Cardiac septum (tissue), 1 donor: ENCODE results near the gene THBS4. TPM values are rescaled to one million over a fixed set of nuclear protein-coding genes. Genes with fewer than 3 reads are reported as not detected.
A peak's percentile ranks its signal among the peaks of the same experiment; 100 is the strongest.
"Not testable (repeated sequence)": the region's sequence is repeated elsewhere in the genome, so short reads cannot be mapped to it uniquely, and the experiment has no call there.

ENCODE experiments used
- DNase-seq: peaks from one replicate; pipeline ENCODE4 v3.0.0-alpha.2; 2020; ENCODE audit warnings: low spot score
- intact Hi-C: fragments of 100-400 bp; cut with DNase I; formaldehyde crosslinking; loops from one replicate; pipeline ENCODE4 v1.14.0; 2022
- total RNA-seq: library from RNA; stranded (reverse); fragmentation: NEBNext Ultra II Directional; extraction: Animal tissue kit (Norgen Biotek cat#: 25700); gene quantifications from one replicate; pipeline ENCODE4 v1.2.1, GENCODE V29; 2021
- donor health status: DM: no; HTN: no; CAD: no.

Gene THBS4
- total RNA-seq, 1 donor from 2014 or later: 464 TPM

- DNase-seq: peak; percentile 56
- intact Hi-C loops: no loop called here
Observed at GRCh38 chr5:80103371-80103770, 68.2 kb downstream of the THBS4 start.

GRCh38 chr5:80105698-80106439 lies 70.7 kb downstream of the THBS4 start:
- intact Hi-C loops: loop anchor here (5.0 kb wide), 1 partner anchor 86 kb away; no protein-coding TSS in a partner anchor

GRCh38 chr5:80106916-80107315 lies 71.8 kb downstream of the THBS4 start:
- no peak for DNase-seq
- intact Hi-C loops: loop anchor here (5.0 kb wide), 1 partner anchor 85 kb away; no protein-coding TSS in a partner anchor

More at GRCh38 chr5:80105698-80106439, 70.7 kb downstream of the THBS4 start:
- no peak for DNase-seq

GRCh38 chr5:80109646-80110478 lies 74.7 kb downstream of the THBS4 start:
- DNase-seq: peak; percentile 84
- intact Hi-C loops: loop anchor here (2.0 to 5.0 kb wide), 2 partner anchors 82 to 107 kb away; no protein-coding TSS in a partner anchor

- intact Hi-C loops, DNase-seq: not testable (repeated sequence)
Observed at GRCh38 chr5:80111376-80111990, 76.3 kb downstream of the THBS4 start.

- intact Hi-C loops: no loop called here
- DNase-seq: peak; percentile 19
Observed at GRCh38 chr5:80114860-80115259, 79.7 kb downstream of the THBS4 start.

GRCh38 chr5:80116000-80116399 lies 80.9 kb downstream of the THBS4 start:
- intact Hi-C loops: no loop called here
- DNase-seq: peak; percentile 27

GRCh38 chr5:80116465-80116864 lies 81.3 kb downstream of the THBS4 start:
- intact Hi-C loops: no loop called here
- peak; percentile 63 for DNase-seq

- no peak for DNase-seq
- intact Hi-C loops: no loop called here
Observed at GRCh38 chr5:80117446-80117845, 82.3 kb downstream of the THBS4 start.

- peak; percentile 31 for DNase-seq
- intact Hi-C loops: no loop called here
Observed at GRCh38 chr5:80119372-80119771, 84.2 kb downstream of the THBS4 start.

GRCh38 chr5:80122579-80122978 lies 87.4 kb downstream of the THBS4 start:
- DNase-seq: no peak
- intact Hi-C loops: no loop called here

- peak; percentile 24 for DNase-seq
- intact Hi-C loops: no loop called here
Observed at GRCh38 chr5:80124121-80124918, 89.2 kb downstream of the THBS4 start.

GRCh38 chr5:80125022-80125961 lies 90.1 kb downstream of the THBS4 start:
- intact Hi-C loops: no loop called here
- DNase-seq: no peak

GRCh38 chr5:80125962-80126480 lies 90.9 kb downstream of the THBS4 start:
- intact Hi-C loops: no loop called here
- DNase-seq: no peak

- intact Hi-C loops: no loop called here
- DNase-seq: peak; percentile 22
Observed at GRCh38 chr5:80127116-80127552, 92.0 kb downstream of the THBS4 start.

- intact Hi-C loops: no loop called here
- DNase-seq: peak; percentile 41
Observed at GRCh38 chr5:80128141-80128540, 93.0 kb downstream of the THBS4 start.

GRCh38 chr5:80129146-80129545 lies 94.0 kb downstream of the THBS4 start:
- peak; percentile 17 for DNase-seq
- intact Hi-C loops: no loop called here
